HFF-Myc (cell line): Measurements from ENCODE around the gene TSSC4.

Experiments
- DNase-seq: peaks from one replicate; pipeline ENCODE4 v3.0.0-alpha.2; 2011; ENCODE audit warnings: low read depth; ENCODE audit errors: extremely low read depth
- H3K4me3 ChIP-seq: replicated peaks from 2 replicates; pipeline ENCODE4 v1.5.1; 2011; ENCODE audit warnings: low read depth, mild to moderate bottlenecking, control low read depth, low read length
- CTCF ChIP-seq: IDR thresholded peaks from 2 replicates; pipeline ENCODE4 v1.5.1; 2012; ENCODE audit warnings: mild to moderate bottlenecking, low read depth, low read length, control low read depth; ENCODE audit errors: missing control alignments

Gene TSSC4

GRCh38 chr11:2434506-2435255 is 34.1 kb downstream of the TSSC4 start:
- no peak for DNase-seq
- no peak overlapping the region for H3K4me3 ChIP-seq
- no peak for TF ChIP-seq CTCF

- no peak for TF ChIP-seq CTCF
- DNase-seq, result no peak
- H3K4me3 ChIP-seq, result no peak overlapping the region
Measured at GRCh38 chr11:2435288-2436012, 34.9 kb downstream of the TSSC4 start.

- no peak for DNase-seq
- no peak overlapping the region for H3K4me3 ChIP-seq
- no peak for TF ChIP-seq CTCF
Measured at GRCh38 chr11:2436013-2436520, 35.5 kb downstream of the TSSC4 start.

- TF ChIP-seq CTCF, result no peak
Measured at GRCh38 chr11:2436521-2437031, 36.0 kb downstream of the TSSC4 start.

DNA sequence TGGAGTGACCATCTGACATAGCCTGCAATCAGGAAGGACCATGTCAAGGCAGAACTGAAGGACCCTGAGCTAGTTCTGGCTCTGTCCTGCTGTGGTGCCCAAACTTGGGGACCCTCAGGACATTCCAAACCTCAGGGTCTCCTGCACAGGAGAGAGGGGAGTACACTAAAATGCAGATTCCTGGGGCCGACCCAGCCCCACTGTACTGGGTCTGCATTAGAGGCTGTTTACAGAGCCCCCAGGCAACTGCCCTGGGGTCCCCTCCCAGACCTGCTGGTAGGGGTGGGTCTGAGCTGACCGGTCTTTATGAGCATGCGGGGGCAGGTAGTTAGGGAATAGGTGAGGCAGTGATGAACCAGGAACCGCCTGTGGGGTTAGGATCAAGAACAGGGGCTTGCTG is 37.0 kb downstream of the TSSC4 start:
- H3K4me3 ChIP-seq, result no peak overlapping the region
- no peak for DNase-seq
- TF ChIP-seq CTCF, result no peak

More at GRCh38 chr11:2436521-2437031, 36.0 kb downstream of the TSSC4 start:
- DNase-seq, result no peak
- no peak overlapping the region for H3K4me3 ChIP-seq

DNA sequence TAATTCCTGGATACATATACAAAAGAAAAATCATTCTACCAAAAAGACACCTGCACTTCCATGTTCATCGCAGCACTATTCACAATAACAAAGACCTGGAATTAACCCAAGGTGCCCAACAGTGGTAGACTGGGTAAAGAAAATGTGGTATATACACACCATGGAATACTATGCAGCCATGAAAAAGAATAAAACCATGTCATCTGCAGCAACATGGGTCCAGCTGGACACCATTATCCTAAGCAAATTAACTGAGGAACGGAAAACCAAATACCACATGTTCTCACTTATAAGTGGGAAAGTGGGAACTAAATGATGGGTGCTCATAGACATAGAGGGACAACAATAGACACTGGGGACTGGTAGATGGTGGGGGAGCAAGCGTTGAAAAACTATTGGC is 39.3 kb downstream of the TSSC4 start:
- TF ChIP-seq CTCF, result no peak
- no peak overlapping the region for H3K4me3 ChIP-seq
- no peak for DNase-seq
